ENCODE data around the gene USP48.

The USP48 gene

GRCh38 chr1:21649315-21649714 is 133.6 kb downstream of the USP48 start:
- no peak for DNase-seq

DNA sequence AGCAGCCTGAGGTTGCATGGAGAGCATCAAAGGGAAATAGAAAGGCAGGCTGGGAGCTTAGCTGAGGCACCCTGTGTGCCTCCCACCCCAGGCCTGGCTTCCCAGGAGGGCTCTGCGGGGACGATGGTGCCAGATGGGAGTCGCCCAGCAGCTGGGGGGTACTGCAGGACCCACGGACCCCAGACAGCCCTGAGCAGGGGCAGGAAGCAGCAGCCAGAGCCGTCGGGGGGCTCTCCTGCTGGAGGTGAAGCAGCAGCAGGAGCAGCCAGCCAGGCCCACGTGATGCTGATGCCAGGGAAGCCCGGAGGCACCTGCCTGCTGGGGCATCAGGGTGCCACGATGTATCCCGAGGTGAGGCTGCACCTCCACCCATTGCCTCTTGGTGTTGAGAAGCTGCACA is 134.2 kb downstream of the USP48 start:
- no peak for DNase-seq

- DNase-seq = no peak
Measured at GRCh38 chr1:21648352-21648730, 134.6 kb downstream of the USP48 start.

DNA sequence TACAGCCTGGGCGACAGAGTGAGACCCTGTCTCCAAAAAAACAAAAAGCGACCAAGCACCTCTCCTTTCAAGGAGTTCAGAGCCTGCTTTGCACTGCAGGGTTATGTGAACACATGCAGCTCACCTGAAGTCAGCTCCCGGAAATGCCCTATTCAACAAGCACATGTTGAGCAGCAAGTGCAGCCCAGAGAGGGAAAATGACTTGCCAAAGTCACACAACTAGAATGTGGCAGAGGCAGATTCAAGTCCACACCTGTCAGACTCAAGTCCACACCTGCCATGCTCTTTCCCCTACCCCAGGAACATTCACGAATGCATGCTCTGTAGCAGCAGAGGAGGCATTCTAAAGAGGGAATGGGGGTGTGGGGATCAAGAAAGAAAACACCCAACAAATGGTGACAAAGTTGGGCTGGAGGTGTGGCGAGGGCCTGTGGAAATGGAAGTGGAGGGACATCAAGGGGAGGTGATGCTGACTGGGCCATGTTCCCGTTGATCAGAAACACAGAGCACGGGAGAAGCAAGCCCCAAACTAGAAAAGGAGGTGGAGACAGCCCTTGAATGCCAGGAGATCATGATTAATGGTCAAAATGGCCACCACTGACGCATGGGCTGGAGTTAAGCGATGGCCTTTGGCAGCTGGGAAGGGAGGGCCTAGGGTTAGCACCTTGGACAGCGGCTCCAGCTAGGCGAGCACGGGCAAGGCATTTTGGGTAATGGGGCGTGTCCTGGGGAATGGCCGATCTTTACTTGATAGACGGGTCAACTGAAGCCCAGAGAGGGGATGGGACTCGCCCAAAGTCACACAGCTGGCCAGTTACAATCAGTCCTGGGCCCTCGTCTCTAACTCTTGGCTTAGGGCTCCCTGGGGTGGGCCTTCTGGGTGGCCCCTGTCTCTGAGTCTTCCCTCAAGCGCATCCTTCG is 135.3 kb downstream of the USP48 start:
- no peak for DNase-seq

- no peak for DNase-seq
Measured at GRCh38 chr1:21645550-21645949, 137.4 kb downstream of the USP48 start.

GRCh38 chr1:21644906-21645305 is 138.0 kb downstream of the USP48 start:
- no peak for DNase-seq

GRCh38 chr1:21644348-21644747 is 138.6 kb downstream of the USP48 start:
- DNase-seq = no peak

DNA sequence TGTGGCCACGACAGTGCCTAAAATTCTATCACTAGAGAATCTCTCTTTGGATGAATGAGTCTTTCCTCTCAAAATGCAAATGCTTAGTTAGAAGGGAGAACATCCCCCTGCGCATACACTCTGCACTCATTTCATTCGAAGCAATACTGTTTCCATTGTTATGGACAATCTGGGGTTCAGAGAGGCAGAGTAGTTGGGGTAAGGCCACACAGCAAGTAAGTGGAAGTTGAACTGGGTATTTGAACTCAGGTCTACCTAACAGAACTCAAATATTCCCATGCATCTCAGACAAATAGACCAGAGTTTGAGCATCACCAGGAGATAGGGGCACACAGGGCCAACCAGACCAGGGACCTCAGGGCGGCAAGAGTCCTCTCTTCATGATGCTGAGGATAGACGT is 139.3 kb downstream of the USP48 start:
- DNase-seq = no peak

GRCh38 chr1:21641967-21642739 is 140.8 kb downstream of the USP48 start:
- DNase-seq = no peak

GRCh38 chr1:21641537-21641936 is 141.4 kb downstream of the USP48 start:
- no peak for DNase-seq

GRCh38 chr1:21641076-21641475 is 141.9 kb downstream of the USP48 start:
- DNase-seq = no peak

DNA sequence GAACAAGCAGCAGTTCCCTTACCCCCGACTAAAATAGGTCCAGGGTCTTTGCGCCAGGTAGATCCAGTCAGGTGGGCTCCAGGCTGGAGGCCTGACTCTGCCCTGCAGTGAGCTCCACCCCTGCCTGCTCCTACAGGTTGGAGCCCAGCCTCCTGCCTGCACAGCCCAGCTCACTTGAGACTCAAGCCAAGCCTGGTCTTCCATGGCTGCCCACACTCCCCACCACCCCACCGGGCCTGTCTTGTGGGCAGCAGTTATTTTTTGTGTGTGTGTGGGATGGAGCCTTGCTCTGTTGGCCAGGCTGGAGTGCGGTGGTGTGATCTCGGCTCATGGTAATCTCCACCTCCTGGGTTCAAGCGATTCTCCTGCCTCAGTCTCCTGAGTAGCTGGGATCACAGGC is 142.3 kb downstream of the USP48 start:
- DNase-seq = no peak

DNA sequence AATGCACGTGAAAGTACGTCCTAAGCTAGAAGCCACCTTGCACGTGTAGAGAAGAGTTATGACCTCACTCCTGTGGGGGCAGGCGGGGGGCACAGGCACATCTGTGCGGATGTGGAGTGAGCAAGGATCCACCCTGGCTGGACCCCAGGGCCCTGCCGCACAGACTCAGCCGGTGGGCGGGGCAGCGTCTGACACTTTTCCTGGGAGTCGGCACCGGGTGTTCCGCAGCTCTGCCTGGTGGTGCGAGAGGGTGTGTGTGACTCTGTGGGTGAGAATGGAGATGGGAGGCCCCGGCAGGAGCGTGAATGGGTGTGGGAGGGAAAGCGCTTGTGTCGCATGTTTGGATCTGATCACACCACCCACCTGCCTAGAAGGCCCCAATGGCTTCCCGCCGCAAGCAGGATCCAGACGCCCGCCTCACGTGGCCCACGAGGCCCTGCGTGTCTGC is 143.3 kb downstream of the USP48 start:
- no peak for DNase-seq

DNA sequence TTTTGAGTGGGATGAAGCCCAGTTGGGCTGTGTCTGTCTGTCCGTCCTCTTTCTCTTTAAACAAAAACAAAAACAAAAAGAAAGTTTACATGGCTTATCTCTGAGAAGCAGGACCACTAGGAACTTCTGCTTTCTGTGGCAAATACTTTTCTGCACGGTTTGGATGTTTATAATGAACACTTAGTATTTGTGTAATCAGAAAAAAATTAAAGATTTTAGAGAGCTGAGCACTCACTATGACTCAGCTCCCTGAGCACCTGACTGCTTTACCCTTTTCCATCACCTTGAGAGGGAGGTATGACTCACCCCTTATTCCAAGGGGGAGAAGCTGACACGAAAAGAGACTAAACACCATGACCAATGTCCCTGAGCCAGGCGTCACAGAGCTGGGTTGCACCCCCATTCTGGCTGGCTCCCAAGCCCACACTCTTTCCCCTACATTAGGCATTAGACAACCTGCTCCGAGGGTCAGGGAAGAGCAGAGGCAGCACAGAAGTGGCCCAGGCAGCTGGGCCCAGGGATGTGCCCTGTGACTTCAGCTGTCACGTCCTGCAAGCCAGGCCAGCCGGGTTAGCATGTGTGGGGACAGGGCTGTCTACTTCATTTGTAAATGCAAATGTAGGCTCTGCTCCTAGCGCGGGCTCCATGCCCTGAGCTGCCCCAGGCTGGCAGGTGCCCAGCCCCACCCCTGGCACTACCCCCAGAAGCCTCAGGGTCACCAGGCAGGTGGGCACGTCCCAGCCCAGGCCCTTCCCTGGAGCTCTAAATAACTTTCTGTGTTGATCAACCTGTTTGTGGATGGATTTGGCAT is 144.2 kb downstream of the USP48 start:
- DNase-seq = no peak

- DNase-seq = no peak
Measured at GRCh38 chr1:21637514-21637913, 145.4 kb downstream of the USP48 start.

GRCh38 chr1:21636029-21636428 is 146.9 kb downstream of the USP48 start:
- DNase-seq = no peak

- DNase-seq = no peak
Measured at GRCh38 chr1:21634806-21635535, 148.0 kb downstream of the USP48 start.

DNA sequence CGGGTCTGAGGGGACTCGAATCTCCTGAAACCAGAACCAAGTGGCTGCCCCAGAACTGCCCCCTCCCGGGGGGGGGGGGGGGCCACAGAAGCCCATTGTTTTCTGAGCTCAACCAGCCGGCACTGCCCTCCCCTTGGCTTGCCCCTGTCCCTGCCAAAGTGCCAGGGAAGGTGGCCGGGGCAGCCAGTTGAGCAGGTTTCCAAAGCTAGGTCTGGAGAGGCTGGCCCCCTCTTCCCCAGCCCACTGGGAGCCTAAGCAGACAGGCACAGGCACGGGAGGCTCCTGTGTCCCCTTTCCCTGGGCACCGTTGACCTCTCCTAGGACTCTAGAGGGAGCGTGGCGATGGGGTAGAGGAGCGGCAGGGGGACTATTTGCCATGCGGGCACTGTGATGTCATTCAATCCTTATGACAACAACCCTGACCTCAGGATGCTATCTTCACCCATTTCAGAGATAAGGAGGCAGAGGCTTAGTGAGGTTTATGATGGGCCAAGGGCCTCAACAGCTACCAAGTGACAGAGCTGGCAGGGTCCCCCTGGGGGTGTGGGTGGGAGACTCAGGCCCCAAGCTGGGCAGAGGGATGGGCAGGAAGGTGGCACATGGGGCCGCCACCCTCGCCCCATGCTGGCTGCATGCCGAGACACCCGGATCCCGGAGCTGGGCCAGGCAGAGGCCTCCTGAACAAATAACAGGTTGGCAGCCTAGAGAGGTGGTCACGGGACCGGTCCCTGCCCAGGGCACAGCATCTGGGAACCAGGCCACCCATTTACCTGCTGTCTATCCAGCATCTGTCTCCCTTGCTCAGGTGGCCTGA is 148.8 kb downstream of the USP48 start:
- DNase-seq = no peak

- no peak for DNase-seq
Measured at GRCh38 chr1:21633141-21633755, 149.7 kb downstream of the USP48 start.

DNA sequence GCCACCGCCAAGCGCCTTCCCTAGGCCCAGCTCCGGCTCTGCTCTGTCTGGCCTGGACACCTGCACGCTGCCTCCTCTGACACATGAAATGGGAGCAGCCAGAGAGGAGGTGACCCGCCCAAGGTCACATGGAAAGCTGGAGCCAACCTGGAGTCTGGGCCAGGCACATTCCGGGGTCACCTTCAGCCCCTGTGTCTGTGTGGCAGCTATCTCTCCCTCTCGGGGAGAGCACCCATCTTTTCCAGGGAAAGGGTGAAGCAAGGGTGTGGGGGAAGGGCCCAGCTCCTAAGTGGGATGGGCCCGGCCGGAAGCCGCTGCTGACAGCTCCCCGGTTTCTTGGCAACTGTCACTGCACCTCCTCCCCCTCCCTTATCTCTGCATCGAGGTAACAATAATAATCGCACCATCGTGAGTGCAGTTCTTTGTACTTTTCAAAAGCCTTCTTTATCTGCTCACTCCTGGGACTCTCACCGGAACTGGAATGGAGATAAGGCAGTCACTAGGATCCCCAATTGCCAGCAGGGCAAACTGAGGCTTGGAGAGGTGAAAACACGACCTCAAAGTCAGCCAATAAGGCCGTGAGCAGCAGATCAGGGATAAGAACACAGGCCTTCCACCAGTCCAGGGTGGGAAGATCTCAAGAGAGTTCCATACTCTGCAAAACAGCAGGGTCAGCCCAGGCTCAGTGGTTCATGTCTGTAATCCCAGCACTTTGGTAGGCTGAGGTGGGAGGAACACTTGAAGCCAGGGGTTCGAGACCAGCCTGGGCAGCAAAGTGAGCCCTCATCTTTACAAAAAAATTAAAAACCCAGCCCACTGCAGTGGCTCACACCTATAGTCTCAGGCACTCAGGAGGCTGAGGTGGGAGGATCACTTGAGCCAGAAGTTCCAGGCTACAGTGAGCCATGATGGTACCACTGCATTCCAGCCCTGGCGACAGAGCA is 150.7 kb downstream of the USP48 start:
- no peak for DNase-seq
